Endodermal cell (in vitro differentiated cells): Measurements from ENCODE around the gene RSU1. TPM values are rescaled to one million over a fixed set of nuclear protein-coding genes. Genes with fewer than 3 reads are reported as not detected.

ENCODE experiments used
- DNase-seq: peaks from one replicate; pipeline ENCODE4 v3.0.0-alpha.2; 2017
- H3K27ac ChIP-seq: 2 replicates; pipeline ENCODE4 v1.5.1; 2013; ENCODE audit warnings: mild to moderate bottlenecking, low read depth, low read length, moderate library complexity
- H3K27me3 ChIP-seq: 2 replicates; pipeline ENCODE4 v1.6.1; 2013; ENCODE audit warnings: mild to moderate bottlenecking, low read length, moderate library complexity; ENCODE audit not compliant: insufficient read depth, control insufficient read depth, poor library complexity, severe bottlenecking
- H3K36me3 ChIP-seq: 2 replicates; pipeline ENCODE4 v1.7.0; 2013; ENCODE audit warnings: mild to moderate bottlenecking, low read length, moderate library complexity; ENCODE audit not compliant: control insufficient read depth, insufficient read depth
- H3K4me1 ChIP-seq: one replicate; pipeline ENCODE4 v1.7.0; 2013; ENCODE audit warnings: low read length; ENCODE audit not compliant: control insufficient read depth, insufficient read depth
- H3K4me3 ChIP-seq: 2 replicates; pipeline ENCODE4 v1.5.1; 2013; ENCODE audit warnings: mild to moderate bottlenecking, low read length, moderate library complexity
- H3K9ac ChIP-seq: 2 replicates; pipeline ENCODE4 v1.6.1; 2013; ENCODE audit warnings: mild to moderate bottlenecking, low read length, moderate library complexity; ENCODE audit not compliant: poor library complexity, severe bottlenecking; ENCODE audit errors: extremely low read depth
- H3K9me3 ChIP-seq: 2 replicates; pipeline ENCODE4 v1.6.1; 2013; ENCODE audit warnings: mild to moderate bottlenecking, low read length, moderate library complexity; ENCODE audit not compliant: control insufficient read depth
- H3K27ac Mint-ChIP-seq: 2 replicates; pipeline ENCODE4 v1.8.0; 2020; ENCODE audit warnings: mixed read lengths
- H3K27me3 Mint-ChIP-seq: 2 replicates; pipeline ENCODE4 v1.8.0; 2021; ENCODE audit warnings: mild to moderate bottlenecking, mixed read lengths; ENCODE audit not compliant: insufficient read depth
- H3K36me3 Mint-ChIP-seq: 2 replicates; pipeline ENCODE4 v1.8.0; 2020; ENCODE audit warnings: low read depth, mixed read lengths
- H3K4me1 Mint-ChIP-seq: 2 replicates; pipeline ENCODE4 v1.8.0; 2020; ENCODE audit warnings: mixed read lengths
- H3K4me3 Mint-ChIP-seq: 2 replicates; pipeline ENCODE4 v1.8.0; 2020; ENCODE audit warnings: mild to moderate bottlenecking, moderate library complexity, mixed read lengths
- H3K9me3 Mint-ChIP-seq: 2 replicates; pipeline ENCODE4 v1.8.0; 2020; ENCODE audit warnings: mild to moderate bottlenecking, mixed read lengths
- WGBS, 2 experiments: methylation state at CpG; one replicate each; pipeline versions ENCODE4 v1.1.5 to v1.1.7; 2013; ENCODE audit warnings: missing lambda C conversion rate in 2 of 2, mixed read lengths in 1 of 2; ENCODE audit not compliant: insufficient coverage in 1 of 2, insufficient read length in 1 of 2; 5-methylcytosine and 5-hydroxymethylcytosine counted together
- total RNA-seq, 2 donors: library from RNA; stranded (reverse); fragmentation: NEBNext Ultra II Directional in 1 of 2; extraction: Animal tissue kit (Norgen Biotek cat#: 25700) in 1 of 2; gene quantifications; 2 replicates in 1 of 2; 3 replicates in 1 of 2; pipeline ENCODE4 v1.2.1, GENCODE V29; 2021
- TF ChIP-seq, protein P1 (sequence below): fragments of 200-600 bp; sonication (generic); conservative IDR thresholded peaks from 2 replicates; pipeline ENCODE4 v1.5.0; 2021; ENCODE audit warnings: antibody characterized with exemption, mild to moderate bottlenecking

RSU1 gene
- total RNA-seq, 2 donors from 2014 or later = 39.5 to 46.4 TPM

DNA sequence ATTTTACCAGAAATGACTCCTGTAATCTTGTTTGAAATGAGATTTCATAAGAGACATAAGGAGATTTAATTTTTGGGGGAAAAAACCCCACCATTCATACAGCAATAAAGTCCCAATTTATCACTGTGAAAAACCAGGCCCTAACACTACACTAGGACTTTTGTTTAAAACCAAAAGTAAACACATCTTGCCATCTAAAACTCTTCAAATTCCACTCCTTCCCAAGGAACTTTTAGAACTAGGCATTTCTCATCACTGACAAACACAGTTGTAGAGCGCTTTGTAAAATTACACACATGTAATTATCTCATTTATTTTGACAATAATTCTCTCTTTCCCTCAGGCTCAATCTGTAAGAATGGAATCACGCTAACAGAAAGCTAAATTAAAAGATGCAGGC, 167.5 kb downstream of the RSU1 start:
- TF ChIP-seq, protein P1, sequence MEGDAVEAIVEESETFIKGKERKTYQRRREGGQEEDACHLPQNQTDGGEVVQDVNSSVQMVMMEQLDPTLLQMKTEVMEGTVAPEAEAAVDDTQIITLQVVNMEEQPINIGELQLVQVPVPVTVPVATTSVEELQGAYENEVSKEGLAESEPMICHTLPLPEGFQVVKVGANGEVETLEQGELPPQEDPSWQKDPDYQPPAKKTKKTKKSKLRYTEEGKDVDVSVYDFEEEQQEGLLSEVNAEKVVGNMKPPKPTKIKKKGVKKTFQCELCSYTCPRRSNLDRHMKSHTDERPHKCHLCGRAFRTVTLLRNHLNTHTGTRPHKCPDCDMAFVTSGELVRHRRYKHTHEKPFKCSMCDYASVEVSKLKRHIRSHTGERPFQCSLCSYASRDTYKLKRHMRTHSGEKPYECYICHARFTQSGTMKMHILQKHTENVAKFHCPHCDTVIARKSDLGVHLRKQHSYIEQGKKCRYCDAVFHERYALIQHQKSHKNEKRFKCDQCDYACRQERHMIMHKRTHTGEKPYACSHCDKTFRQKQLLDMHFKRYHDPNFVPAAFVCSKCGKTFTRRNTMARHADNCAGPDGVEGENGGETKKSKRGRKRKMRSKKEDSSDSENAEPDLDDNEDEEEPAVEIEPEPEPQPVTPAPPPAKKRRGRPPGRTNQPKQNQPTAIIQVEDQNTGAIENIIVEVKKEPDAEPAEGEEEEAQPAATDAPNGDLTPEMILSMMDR = no peak
- H3K9me3 ChIP-seq = no peaks in the 10 kb centered on the region
- Mint-ChIP-seq H3K36me3 (no peaks in the 10 kb centered on the region), H3K9me3 (no peaks in the 10 kb centered on the region), H3K4me3 (no peak overlapping the region), H3K27ac (no peak overlapping the region), H3K27me3 (no peaks in the 10 kb centered on the region), H3K4me1 (peaks cover 8% of the 10 kb centered on the region)
- 92 to 100% methylated on average over 1 to 2 of the region's 2 CpGs for WGBS, 2 experiments
- no peaks in the 10 kb centered on the region for H3K36me3 ChIP-seq
- H3K27ac ChIP-seq = no peak overlapping the region
- H3K9ac ChIP-seq = no peak overlapping the region
- no peaks in the 10 kb centered on the region for H3K27me3 ChIP-seq
- no peak overlapping the region for H3K4me3 ChIP-seq
- no peaks in the 10 kb centered on the region for H3K4me1 ChIP-seq
- DNase-seq = no peak

DNA sequence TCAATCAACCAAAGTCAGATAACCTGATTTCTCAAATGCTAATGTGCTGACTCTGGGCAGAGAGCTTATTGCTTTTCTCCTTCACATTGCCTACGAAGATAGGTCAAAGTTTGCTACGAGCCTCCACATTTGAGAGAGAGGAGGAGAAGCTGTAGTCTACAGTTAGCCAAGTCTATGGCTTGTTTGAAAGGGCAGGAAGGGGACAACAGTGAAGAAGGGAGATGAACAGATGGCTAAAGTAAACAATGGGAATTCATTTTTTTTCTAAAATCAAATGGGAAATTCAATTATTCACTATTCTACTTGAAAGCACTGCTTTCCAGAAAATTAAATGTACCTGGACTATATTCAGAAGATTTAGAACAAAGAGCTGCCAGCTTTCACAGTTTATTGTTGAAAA, 168.9 kb downstream of the RSU1 start:
- TF ChIP-seq, protein P1 = no peak
- WGBS, 2 experiments = 96% methylated on average over 2 of the region's 2 CpGs

DNA sequence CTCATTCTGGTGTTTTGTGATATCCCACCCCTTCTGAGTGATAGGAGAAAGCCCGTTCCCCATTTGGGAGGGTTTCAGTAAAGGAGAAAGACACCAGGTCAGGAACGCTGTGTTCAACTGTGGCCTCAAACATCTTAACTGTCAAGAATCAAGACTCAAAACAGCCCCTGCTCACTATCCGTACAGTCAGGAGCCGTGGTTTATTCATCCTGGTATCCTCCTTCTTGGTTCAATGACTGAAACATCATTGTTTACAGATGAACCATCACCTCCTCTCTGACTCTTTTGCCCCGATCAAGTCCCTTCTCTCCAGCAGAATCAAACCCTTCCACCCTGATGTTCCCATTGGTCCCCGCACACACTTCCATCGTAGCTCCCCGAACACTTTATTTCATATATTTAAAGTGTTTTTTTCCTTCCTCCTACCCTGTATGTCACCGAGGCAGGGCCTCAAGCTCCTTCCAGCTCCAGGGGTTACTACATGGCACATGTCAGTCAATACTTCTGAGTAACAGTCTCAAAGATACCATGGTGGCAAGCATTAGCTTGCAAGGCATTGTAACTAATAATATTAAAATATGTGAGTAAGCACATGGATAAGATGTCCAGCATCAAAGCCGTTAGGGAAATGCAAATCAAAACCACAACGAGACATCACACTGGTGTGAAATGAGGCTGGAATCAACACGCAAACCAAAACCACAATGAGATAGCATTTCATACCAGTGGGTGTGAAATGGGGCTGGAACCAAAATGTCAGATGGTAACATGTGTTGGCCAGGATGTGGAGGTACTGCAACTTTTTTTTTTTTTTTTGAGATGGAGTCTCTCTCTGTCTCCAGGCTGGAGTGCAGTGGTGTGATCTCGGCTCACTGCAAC, 170.8 kb downstream of the RSU1 start:
- WGBS, 2 experiments = 93 to 94% methylated on average over 9 to 13 of the region's 13 CpGs
- TF ChIP-seq, protein P1 = no peak
- no peak for DNase-seq
- H3K27me3 Mint-ChIP-seq = no peaks in the 10 kb centered on the region
- Histone ChIP-seq H3K9ac (no peak overlapping the region), H3K27me3 (no peaks in the 10 kb centered on the region), H3K4me1 (no peaks in the 10 kb centered on the region), H3K36me3 (no peaks in the 10 kb centered on the region), H3K27ac (no peak overlapping the region), H3K4me3 (no peak overlapping the region), H3K9me3 (no peaks in the 10 kb centered on the region)
- H3K4me1 Mint-ChIP-seq = peaks cover 5% of the 10 kb centered on the region
- no peaks in the 10 kb centered on the region for H3K9me3 Mint-ChIP-seq
- H3K36me3 Mint-ChIP-seq = no peaks in the 10 kb centered on the region
- no peak overlapping the region for H3K4me3 Mint-ChIP-seq
- no peak overlapping the region for H3K27ac Mint-ChIP-seq

More for the DNA sequence above, 168.9 kb downstream of the RSU1 start:
- Mint-ChIP-seq H3K4me3 (no peak overlapping the region), H3K9me3 (no peaks in the 10 kb centered on the region), H3K27me3 (no peaks in the 10 kb centered on the region), H3K36me3 (no peaks in the 10 kb centered on the region), H3K4me1 (peaks cover 8% of the 10 kb centered on the region), H3K27ac (no peak overlapping the region)
- H3K27ac ChIP-seq = no peak overlapping the region
- no peak overlapping the region for H3K4me3 ChIP-seq
- no peak overlapping the region for H3K9ac ChIP-seq
- no peaks in the 10 kb centered on the region for H3K36me3 ChIP-seq
- H3K4me1 ChIP-seq = no peaks in the 10 kb centered on the region
- no peaks in the 10 kb centered on the region for H3K27me3 ChIP-seq
- no peaks in the 10 kb centered on the region for H3K9me3 ChIP-seq
- no peak for DNase-seq
